B cell (primary cell): Measurements from ENCODE around the gene PARD3B. TPM values are rescaled to one million over a fixed set of nuclear protein-coding genes. Genes with fewer than 3 reads are reported as not detected.

ENCODE experiments used
- ATAC-seq: fragments of 200-7000 bp; cut with Tn5 transposase; one replicate; pipeline ENCODE4 v1.10.0; 2021; ENCODE audit warnings: low read depth, mild to moderate bottlenecking, moderate number of reproducible peaks, moderate library complexity
- CTCF ChIA-PET: fragments of 350-600 bp; sonication (Branson Sonifier 250); formaldehyde crosslinking; loops from one replicate; lab custom pipeline; 2021; ENCODE audit warnings: antibody characterized with exemption, inconsistent platforms; lab: Charles Lee
- POLR2A ChIA-PET: fragments of 350-600 bp; sonication (Branson Sonifier 250); formaldehyde crosslinking; loops from one replicate; lab custom pipeline; 2021; ENCODE audit warnings: antibody characterized with exemption; lab: Charles Lee
- DNase-seq: peaks from one replicate; pipeline ENCODE4 v3.0.0; 2013
- H2AFZ ChIP-seq: 2 replicates; pipeline ENCODE4 v1.6.1; 2012; ENCODE audit warnings: mild to moderate bottlenecking, low read depth, low read length; ENCODE audit not compliant: insufficient read depth, poor library complexity, severe bottlenecking
- H3K27ac ChIP-seq, 2 donors: 1 replicate in 1 of 2; 2 replicates in 1 of 2; pipeline ENCODE4 v1.5.1; 2012 to 2013; ENCODE audit warnings: low read length in 2 of 2, mild to moderate bottlenecking in 2 of 2, moderate library complexity in 1 of 2
- H3K27me3 ChIP-seq, 4 experiments: fragments of 200-600 bp in 1 of 4; sonication (generic) in 1 of 4; replicated peaks in 1 of 4; 1 replicate in 2 of 4; 2 replicates in 2 of 4; pipeline versions ENCODE4 v1.6.1 to v1.7.0; 2013 to 2016; ENCODE audit warnings: low read length in 3 of 4, mild to moderate bottlenecking in 2 of 4, mixed read lengths in 1 of 4, moderate library complexity in 1 of 4; ENCODE audit not compliant: insufficient read depth in 4 of 4, control insufficient read depth in 3 of 4; ENCODE audit errors: control extremely low read depth in 1 of 4
- H3K36me3 ChIP-seq, 2 experiments: replicated peaks in 1 of 2; 1 replicate in 1 of 2; 2 replicates in 1 of 2; pipeline versions ENCODE4 v1.6.1 to v1.7.1; 2013; ENCODE audit warnings: low read length in 1 of 2; ENCODE audit not compliant: insufficient read depth in 2 of 2, control insufficient read depth in 1 of 2; ENCODE audit errors: control extremely low read depth in 1 of 2, extremely low read depth in 1 of 2
- H3K4me1 ChIP-seq, 2 donors: fragments of 200-600 bp in 1 of 2; sonication (generic) in 1 of 2; 1 replicate in 1 of 2; 2 replicates in 1 of 2; pipeline versions ENCODE4 v1.5.1 to v1.6.1; 2013 to 2017; ENCODE audit warnings: low read length in 2 of 2; ENCODE audit not compliant: control insufficient read depth in 2 of 2, insufficient read depth in 2 of 2
- H3K4me2 ChIP-seq: replicated peaks from 2 replicates; pipeline ENCODE3; 2012; ENCODE audit warnings: mild to moderate bottlenecking, low read depth, low read length; ENCODE audit not compliant: poor library complexity, severe bottlenecking
- H3K4me3 ChIP-seq, 5 experiments: fragments of 200-600 bp in 1 of 5; sonication (generic) in 1 of 5; 1 replicate in 3 of 5; 2 replicates in 2 of 5; pipeline versions ENCODE4 v1.5.1 to v1.7.0; 2011 to 2016; ENCODE audit warnings: low read length in 4 of 5, mild to moderate bottlenecking in 4 of 5, low read depth in 2 of 5, control low read depth in 1 of 5, moderate library complexity in 1 of 5; ENCODE audit not compliant: insufficient read depth in 1 of 5; ENCODE audit errors: control extremely low read depth in 1 of 5, extremely low read depth in 1 of 5
- H3K79me2 ChIP-seq: fragments of 200-600 bp; sonication (generic); one replicate; pipeline ENCODE4 v1.6.0; 2016; ENCODE audit warnings: low read length; ENCODE audit not compliant: control insufficient read depth, insufficient read depth
- H3K9ac ChIP-seq: fragments of 200-600 bp; sonication (generic); 2 replicates; pipeline ENCODE4 v1.6.1; 2017; ENCODE audit warnings: mild to moderate bottlenecking, low read length, moderate library complexity
- H3K9me3 ChIP-seq, 3 donors: one replicate each; pipeline versions ENCODE4 v1.6.1 to v1.7.1; 2013; ENCODE audit warnings: low read length in 2 of 3; ENCODE audit not compliant: control insufficient read depth in 2 of 3, insufficient read depth in 1 of 3; ENCODE audit errors: control extremely low read depth in 1 of 3
- H4K20me1 ChIP-seq: 2 replicates; pipeline ENCODE4 v1.6.0; 2012; ENCODE audit warnings: mild to moderate bottlenecking, low read length; ENCODE audit not compliant: insufficient read depth, control insufficient read depth, poor library complexity, severe bottlenecking
- H3K27ac Mint-ChIP-seq: one replicate; pipeline ENCODE4 v1.8.0; 2021; ENCODE audit warnings: mixed read lengths
- H3K27me3 Mint-ChIP-seq: one replicate; pipeline ENCODE4 v1.8.0; 2021; ENCODE audit warnings: mixed read lengths
- H3K4me1 Mint-ChIP-seq: one replicate; pipeline ENCODE4 v1.8.0; 2021; ENCODE audit warnings: mixed read lengths
- H3K4me3 Mint-ChIP-seq: one replicate; pipeline ENCODE4 v1.8.0; 2021; ENCODE audit warnings: mixed read lengths
- H3K9me3 Mint-ChIP-seq: one replicate; pipeline ENCODE4 v1.8.0; 2022; ENCODE audit warnings: mixed read lengths; ENCODE audit not compliant: insufficient read depth
- EZH2 ChIP-seq: IDR thresholded peaks from 2 replicates; pipeline ENCODE4 v1.6.1; 2012; ENCODE audit warnings: borderline replicate concordance, low read depth, mild to moderate bottlenecking, moderate library complexity, low read length; ENCODE audit not compliant: insufficient read depth, poor library complexity, severe bottlenecking
- WGBS: methylation state at CpG from one replicate; pipeline ENCODE4 v1.1.5; 2013; ENCODE audit warnings: missing lambda C conversion rate; ENCODE audit not compliant: insufficient coverage; 5-methylcytosine and 5-hydroxymethylcytosine counted together
- intact Hi-C: fragments of 100-400 bp; cut with micrococcal nuclease; formaldehyde crosslinking; loops from one replicate; pipeline ENCODE4 v1.10.0; 2022
- polyA plus RNA-seq: library from polyadenylated mRNA; depleted of rRNA; stranded (reverse); fragments of >200 nt; gene quantifications from 2 replicates; pipeline ENCODE4 v1.2.3, GENCODE V29; 2012
- total RNA-seq, 2 donors: library from RNA; stranded (reverse); fragments of 120-200 nt in 1 of 2; gene quantifications; 1 replicate in 1 of 2; 2 replicates in 1 of 2; pipeline versions ENCODE4 v1.2.3 to v1.2.4, GENCODE V29; 2013 to 2022
- TF ChIP-seq, protein P1 (sequence below): fragments of 200-600 bp; IDR thresholded peaks from one replicate; pipeline ENCODE4 v1.8.0; 2022; ENCODE audit warnings: antibody characterized with exemption, mild to moderate bottlenecking

Gene PARD3B
- total and polyA plus RNA-seq, 2 donors (not counting 1 experiment from before 2014, with no cell fraction given) = not detected

GRCh38 chr2:204871231-204871953 is 326.1 kb downstream of the PARD3B start:
- H3K4me3 Mint-ChIP-seq = no peak overlapping the region
- ATAC-seq = no peak
- TF ChIP-seq, protein P1, sequence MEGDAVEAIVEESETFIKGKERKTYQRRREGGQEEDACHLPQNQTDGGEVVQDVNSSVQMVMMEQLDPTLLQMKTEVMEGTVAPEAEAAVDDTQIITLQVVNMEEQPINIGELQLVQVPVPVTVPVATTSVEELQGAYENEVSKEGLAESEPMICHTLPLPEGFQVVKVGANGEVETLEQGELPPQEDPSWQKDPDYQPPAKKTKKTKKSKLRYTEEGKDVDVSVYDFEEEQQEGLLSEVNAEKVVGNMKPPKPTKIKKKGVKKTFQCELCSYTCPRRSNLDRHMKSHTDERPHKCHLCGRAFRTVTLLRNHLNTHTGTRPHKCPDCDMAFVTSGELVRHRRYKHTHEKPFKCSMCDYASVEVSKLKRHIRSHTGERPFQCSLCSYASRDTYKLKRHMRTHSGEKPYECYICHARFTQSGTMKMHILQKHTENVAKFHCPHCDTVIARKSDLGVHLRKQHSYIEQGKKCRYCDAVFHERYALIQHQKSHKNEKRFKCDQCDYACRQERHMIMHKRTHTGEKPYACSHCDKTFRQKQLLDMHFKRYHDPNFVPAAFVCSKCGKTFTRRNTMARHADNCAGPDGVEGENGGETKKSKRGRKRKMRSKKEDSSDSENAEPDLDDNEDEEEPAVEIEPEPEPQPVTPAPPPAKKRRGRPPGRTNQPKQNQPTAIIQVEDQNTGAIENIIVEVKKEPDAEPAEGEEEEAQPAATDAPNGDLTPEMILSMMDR = no peak
- TF ChIP-seq EZH2 = no peak
- POLR2A ChIA-PET = no interaction called here
- Histone ChIP-seq H3K4me3 (no peak overlapping the region), H3K4me1 (no peaks in the 10 kb centered on the region), H3K27ac (no peak overlapping the region), H4K20me1 (no peaks in the 10 kb centered on the region), H3K4me2 (no peak overlapping the region), H3K27me3 (no peaks in the 10 kb centered on the region), H2AFZ (no peak overlapping the region), H3K36me3 (no peaks in the 10 kb centered on the region), H3K9me3 (no peaks in the 10 kb centered on the region), H3K79me2 (no peaks in the 10 kb centered on the region), H3K9ac (no peak overlapping the region)
- CTCF ChIA-PET = no interaction called here
- WGBS = no CpG with 5 or more reads among the region's 1 CpG
- H3K27ac Mint-ChIP-seq = no peak overlapping the region
- peaks cover 3% of the 10 kb centered on the region for H3K27me3 Mint-ChIP-seq
- intact Hi-C loops = no loop called here
- no peaks in the 10 kb centered on the region for H3K4me1 Mint-ChIP-seq
- DNase-seq = no peak
- H3K9me3 Mint-ChIP-seq = no peaks in the 10 kb centered on the region

DNA sequence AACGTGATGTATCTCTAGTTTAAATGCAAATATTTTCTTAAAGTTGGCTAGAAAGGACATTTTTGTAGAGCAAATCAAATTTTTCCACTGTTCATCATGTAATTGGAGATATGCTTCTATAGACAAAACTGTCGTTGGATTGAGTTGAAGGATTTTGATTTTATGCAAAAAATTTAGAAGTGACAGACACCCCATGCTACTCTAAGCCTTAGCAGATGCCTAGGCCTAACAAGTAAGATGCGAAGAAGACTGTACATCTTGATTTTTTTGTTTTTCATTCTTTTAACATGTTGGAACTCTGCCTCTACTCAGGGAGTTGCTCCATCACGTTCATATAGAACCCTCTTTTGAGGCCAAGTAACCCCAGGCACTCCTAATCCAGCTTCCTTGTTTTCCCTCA is 331.0 kb downstream of the PARD3B start:
- ChIA-PET POLR2A (no interaction called here), CTCF (no interaction called here)
- Mint-ChIP-seq H3K27me3 (peaks cover 3% of the 10 kb centered on the region), H3K27ac (no peak overlapping the region), H3K9me3 (no peaks in the 10 kb centered on the region), H3K4me3 (no peak overlapping the region), H3K4me1 (no peaks in the 10 kb centered on the region)
- no peaks in the 10 kb centered on the region for H3K4me1 ChIP-seq
- H3K27ac ChIP-seq = no peak overlapping the region
- no peak overlapping the region for H3K4me3 ChIP-seq
- H3K79me2 ChIP-seq = no peaks in the 10 kb centered on the region
- 100% methylated on average over 1 of the region's 4 CpGs for WGBS
- H3K27me3 ChIP-seq = no peaks in the 10 kb centered on the region
- no peaks in the 10 kb centered on the region for H4K20me1 ChIP-seq
- no peak overlapping the region for H3K9ac ChIP-seq
- H3K9me3 ChIP-seq = no peaks in the 10 kb centered on the region
- no peak overlapping the region for H3K4me2 ChIP-seq
- no peaks in the 10 kb centered on the region for H3K36me3 ChIP-seq
- no peak overlapping the region for H2AFZ ChIP-seq
- intact Hi-C loops = no loop called here
- TF ChIP-seq EZH2 = no peak
- TF ChIP-seq, protein P1 = no peak
- no peak for ATAC-seq
- DNase-seq = no peak
